ENCODE data around the gene HMGCL.

DNA sequence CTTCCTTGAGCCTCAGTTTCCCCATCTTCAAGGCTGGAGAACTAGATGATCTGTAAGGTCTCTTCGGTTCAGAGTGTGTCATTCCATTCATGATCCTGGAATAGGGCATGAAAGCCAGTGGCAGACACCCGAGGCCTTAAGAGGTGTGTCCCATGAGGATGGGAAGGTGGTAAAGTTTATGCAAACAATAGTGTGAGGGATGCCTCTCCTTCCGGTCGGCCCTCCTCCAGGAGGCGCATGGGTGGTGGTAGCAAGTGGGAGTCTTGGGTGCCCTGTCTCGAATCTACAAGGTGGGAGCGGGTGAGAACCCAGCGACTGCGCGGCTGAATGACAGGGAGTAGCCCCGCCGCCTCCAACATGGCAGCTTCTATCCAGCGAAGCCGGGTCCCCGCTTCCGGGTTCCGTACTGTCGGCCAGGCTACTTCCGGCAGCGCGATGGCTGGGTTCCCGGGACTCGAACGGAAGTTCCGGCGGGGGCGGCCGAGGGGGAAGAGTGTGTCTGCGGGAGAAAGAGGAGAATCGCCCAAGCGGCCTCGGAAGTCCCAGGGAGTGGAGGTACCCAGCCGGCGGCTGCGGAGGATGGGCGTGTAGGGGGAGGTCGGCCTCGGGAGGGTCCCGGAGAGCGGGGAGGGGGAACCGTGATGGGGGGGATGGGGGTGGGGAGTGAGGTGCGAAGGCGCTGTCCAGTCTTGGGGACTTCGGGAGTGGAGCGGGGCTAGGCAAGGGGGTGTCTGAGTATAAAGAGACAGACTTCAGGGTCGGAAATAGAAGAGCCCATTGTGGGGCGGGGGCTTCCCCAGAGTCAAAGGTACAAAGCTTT is 34.3 kb downstream of the HMGCL start, which contains the start of gene LYPLA2:
- TF ChIP-seq, protein P1, sequence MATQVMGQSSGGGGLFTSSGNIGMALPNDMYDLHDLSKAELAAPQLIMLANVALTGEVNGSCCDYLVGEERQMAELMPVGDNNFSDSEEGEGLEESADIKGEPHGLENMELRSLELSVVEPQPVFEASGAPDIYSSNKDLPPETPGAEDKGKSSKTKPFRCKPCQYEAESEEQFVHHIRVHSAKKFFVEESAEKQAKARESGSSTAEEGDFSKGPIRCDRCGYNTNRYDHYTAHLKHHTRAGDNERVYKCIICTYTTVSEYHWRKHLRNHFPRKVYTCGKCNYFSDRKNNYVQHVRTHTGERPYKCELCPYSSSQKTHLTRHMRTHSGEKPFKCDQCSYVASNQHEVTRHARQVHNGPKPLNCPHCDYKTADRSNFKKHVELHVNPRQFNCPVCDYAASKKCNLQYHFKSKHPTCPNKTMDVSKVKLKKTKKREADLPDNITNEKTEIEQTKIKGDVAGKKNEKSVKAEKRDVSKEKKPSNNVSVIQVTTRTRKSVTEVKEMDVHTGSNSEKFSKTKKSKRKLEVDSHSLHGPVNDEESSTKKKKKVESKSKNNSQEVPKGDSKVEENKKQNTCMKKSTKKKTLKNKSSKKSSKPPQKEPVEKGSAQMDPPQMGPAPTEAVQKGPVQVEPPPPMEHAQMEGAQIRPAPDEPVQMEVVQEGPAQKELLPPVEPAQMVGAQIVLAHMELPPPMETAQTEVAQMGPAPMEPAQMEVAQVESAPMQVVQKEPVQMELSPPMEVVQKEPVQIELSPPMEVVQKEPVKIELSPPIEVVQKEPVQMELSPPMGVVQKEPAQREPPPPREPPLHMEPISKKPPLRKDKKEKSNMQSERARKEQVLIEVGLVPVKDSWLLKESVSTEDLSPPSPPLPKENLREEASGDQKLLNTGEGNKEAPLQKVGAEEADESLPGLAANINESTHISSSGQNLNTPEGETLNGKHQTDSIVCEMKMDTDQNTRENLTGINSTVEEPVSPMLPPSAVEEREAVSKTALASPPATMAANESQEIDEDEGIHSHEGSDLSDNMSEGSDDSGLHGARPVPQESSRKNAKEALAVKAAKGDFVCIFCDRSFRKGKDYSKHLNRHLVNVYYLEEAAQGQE (IDR thresholded peaks at IDR 0.05; ENCODE audit: low read depth) = peak; percentile 41; the same call in 1 of the 2 replicates
- TF ChIP-seq, protein P2, sequence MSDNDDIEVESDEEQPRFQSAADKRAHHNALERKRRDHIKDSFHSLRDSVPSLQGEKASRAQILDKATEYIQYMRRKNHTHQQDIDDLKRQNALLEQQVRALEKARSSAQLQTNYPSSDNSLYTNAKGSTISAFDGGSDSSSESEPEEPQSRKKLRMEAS (IDR thresholded peaks at IDR 0.05) = peak; percentile 61
- TF ChIP-seq EP300 (IDR thresholded peaks at IDR 0.05; ENCODE audit: borderline replicate concordance) (no peak), TAF1 (IDR thresholded peaks at IDR 0.05; ENCODE audit: low read depth) (peak; percentile 73; the same call in 1 of the 2 replicates), ZBTB7A (IDR thresholded peaks at IDR 0.05; ENCODE audit: low read depth) (no peak), CEBPB (IDR thresholded peaks at IDR 0.05) (no peak; the same call in 1 of the 2 replicates)
- TF ChIP-seq, protein P3, sequence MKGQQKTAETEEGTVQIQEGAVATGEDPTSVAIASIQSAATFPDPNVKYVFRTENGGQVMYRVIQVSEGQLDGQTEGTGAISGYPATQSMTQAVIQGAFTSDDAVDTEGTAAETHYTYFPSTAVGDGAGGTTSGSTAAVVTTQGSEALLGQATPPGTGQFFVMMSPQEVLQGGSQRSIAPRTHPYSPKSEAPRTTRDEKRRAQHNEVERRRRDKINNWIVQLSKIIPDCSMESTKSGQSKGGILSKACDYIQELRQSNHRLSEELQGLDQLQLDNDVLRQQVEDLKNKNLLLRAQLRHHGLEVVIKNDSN (IDR thresholded peaks at IDR 0.05) = peak; percentile 32; the same call in 1 of the 2 replicates
